HL-60 (cell line): ENCODE results near the gene ABCG4.

Experiments used
- CTCF ChIP-seq: IDR thresholded peaks from one replicate; pipeline ENCODE4 v1.5.1; 2011; ENCODE audit warnings: low read length, control low read depth, inconsistent platforms; ENCODE audit not compliant: insufficient read depth
- GABPA ChIP-seq: IDR thresholded peaks from 2 replicates; pipeline ENCODE4 v1.6.1; 2012; ENCODE audit warnings: low read depth
- POLR2AphosphoS5 ChIP-seq: IDR thresholded peaks from 2 replicates; pipeline ENCODE4 v1.6.1; 2012; ENCODE audit warnings: low read depth

GRCh38 chr11:119193626-119194025 lies 44.8 kb downstream of the ABCG4 start:
- TF ChIP-seq CTCF (no peak), GABPA (no peak), POLR2AphosphoS5 (no peak)
